HG03045 (cell line): Measurements from ENCODE around the gene TAS2R3.
"Not testable (repeated sequence)": the region's sequence is repeated elsewhere in the genome, so short reads cannot be mapped to it uniquely, and the experiment has no call there.

Source experiments
- ATAC-seq: cut with Tn5 transposase; IDR thresholded peaks from one replicate; pipeline ENCODE4 v1.9.1; 2021; ENCODE audit warnings: mild to moderate bottlenecking, moderate library complexity; ENCODE audit not compliant: unreplicated experiment

Gene TAS2R3

GRCh38 chr7:141763797-141764196 lies at the start of gene TAS2R3:
TSS of gene TAS2R3 (plus strand) at chr7:141764097. CDS start at chr7:141764159, 62 bp downstream.
- ATAC-seq = no peak

DNA sequence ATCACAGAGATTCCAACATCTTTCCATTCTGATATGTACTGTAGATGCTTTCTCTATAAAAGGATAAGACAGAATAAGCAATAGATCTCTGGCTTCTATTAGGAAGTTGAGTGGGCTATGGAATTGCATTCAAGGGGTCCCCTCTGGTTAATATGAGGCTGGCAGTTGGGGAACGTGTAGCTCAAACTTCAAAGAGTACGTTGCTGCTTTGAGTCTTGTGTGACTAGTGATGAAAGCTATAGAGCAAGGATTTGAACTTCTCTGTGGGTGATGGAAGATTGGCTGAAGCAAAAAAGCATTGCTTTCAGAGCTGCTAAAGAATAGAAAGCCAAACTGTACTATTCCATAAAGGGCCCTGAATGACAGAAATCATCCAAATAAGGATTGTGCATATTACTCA lies 49.3 kb upstream of the TAS2R3 start:
- ATAC-seq = no peak

DNA sequence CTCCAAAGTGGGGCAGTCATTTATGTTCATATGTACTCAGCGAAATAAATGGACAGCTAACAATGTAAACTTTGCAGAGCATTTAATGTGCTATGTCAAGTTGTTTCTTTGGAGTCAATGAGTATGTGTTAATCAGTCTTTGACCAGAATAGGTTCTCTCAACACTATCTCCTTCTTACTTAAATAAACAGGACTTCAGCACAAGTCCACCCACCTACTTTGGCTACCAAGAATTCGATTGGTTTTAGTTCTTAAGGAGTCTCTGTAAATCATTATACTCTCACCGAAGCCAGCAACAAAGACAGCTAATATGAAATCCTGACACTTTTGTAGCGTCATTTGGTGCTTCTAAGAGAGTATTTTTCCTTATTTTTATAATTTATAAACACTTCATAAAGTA lies 48.9 kb upstream of the TAS2R3 start:
- no peak for ATAC-seq

DNA sequence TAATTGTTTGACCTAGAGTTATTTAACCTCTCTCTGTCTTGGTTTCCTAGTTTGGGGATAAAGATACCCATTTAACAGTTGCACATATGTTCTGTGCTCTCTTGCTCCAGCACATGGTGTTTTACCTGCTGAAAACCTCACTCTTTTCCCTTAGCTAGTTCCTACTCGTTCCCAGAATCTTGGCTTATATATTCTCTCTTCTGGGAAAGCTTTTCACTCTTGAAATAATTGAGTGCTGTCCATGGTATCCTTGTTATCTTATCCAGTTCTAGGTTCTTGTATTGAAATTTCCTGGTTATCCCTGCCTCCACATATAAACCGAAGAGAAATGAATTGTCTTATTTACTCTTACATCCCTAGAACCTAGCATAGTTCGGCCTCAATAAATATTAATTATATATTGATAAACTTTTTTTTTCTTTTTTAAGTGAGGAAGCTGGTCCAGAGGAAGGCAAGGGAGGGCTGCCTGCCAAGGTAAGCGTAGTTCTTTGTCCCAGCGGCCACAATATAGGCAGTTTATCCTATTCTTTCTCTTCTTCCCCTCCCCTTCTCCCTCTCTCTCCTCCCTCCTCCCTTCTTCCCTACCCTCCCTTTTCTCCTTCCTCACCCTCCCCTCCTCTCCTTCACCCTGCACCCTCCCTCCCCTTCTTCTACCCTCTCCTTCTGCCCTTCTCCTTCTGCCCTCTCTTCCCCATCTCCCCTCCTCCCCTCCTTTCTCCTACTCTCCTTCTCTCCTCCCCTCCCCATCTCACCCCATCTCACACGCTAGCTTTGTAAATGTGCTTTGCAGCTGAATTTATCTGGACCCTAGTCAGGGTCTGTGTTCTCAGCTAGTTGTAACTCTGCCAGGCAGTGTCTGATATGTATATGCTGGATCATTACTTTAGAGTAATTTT lies 47.9 kb upstream of the TAS2R3 start:
- no peak for ATAC-seq

GRCh38 chr7:141717450-141717849 lies 46.4 kb upstream of the TAS2R3 start:
- ATAC-seq = no peak

DNA sequence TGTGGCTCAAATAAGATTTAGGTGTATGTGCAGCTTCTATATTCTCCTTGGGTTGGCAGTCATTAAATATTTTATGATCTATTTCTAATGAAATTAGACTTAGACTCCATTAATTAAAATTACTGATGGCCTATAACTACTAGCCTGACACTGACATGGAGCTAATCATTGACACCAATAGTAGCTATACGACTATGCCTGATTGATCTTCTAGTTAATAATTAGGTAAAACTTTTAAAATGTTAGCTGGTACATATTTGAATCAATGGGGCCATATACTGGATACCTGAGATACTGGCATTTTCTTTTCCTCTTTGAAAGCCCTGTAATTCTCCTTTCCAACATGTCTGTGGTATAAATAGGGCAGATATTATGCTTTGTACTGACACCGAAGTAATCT lies 41.4 kb upstream of the TAS2R3 start:
- no peak for ATAC-seq

DNA sequence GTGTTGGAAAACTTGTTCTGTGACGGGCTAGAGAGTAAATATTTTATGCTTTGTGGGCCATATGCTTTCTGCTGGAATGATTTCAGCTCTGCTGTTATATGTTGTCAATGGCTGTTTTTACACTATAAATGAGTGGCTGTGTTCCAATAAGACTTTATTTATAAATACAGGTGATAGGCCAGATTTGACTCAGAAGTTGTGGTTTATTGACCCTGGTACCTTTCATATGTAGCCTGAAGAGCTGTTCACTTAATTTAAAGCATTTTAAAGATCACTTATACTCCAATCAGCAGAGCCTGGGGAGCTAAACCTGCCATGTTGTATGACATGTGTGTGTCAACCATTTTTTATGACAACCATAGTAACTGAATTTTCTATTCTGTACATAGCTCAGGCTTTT lies 34.9 kb upstream of the TAS2R3 start:
- ATAC-seq = no peak

DNA sequence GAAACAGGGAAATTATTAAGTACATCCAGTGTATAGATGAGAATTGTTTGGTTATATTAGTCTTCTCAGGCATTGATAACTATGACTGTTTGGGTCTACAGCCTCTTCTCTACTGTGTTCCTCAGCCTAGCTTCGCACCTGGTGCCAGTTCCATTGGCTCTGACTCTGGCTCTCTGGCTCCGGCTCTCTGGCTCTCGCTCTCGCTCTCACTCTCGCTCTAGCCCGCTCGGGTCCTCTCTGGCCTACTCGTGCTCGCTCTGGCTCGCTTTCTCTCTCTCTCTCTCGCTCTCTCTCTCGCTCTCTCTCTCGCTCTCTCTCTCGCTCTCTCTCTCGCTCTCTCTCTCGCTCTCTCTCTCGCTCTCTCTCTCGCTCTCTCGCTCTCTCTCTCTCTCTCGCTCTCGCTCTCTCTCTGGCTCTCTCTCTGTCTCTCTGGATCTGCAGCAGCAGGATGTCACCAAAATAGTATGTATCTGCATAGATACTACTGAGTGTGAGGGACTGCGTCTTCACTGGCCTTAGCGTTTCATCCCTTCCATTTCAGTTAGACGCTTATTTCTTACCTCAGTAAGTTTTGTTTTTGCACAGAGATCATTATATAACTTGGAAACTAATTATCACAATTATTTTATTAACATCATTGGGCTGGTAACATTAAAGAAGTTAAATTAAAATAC lies 32.3 kb upstream of the TAS2R3 start:
- ATAC-seq = no peak

GRCh38 chr7:141737118-141737835 lies 26.6 kb upstream of the TAS2R3 start:
- no peak for ATAC-seq

- peak; percentile 95 for ATAC-seq
Observed at GRCh38 chr7:141737836-141738591, 25.9 kb upstream of the TAS2R3 start, which contains the start of gene SSBP1. TSS of gene SSBP1 (plus strand) at chr7:141738358. CDS start at chr7:141739167, 809 bp downstream.

DNA sequence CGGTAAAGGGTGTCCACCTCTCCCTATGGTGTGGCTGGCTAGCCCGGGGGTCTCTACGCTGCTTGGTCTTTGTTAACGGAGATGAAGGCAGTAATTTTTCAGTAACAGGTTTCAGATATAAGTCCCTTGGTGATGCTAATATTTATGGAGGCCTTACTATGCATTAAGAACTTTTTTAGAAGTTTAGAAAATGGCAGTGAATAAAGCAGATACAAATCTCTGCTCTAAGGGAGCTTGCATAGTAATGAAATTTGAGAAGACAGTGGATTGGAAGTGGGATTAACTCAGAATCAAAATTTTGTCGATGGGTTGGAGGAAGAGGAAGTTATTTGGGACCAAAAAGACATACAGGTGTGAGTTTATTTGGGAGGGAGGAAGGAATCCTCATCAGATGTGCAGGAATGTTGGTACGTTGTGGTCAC lies 25.3 kb upstream of the TAS2R3 start:
- no peak for ATAC-seq

GRCh38 chr7:141739250-141739649 lies 24.6 kb upstream of the TAS2R3 start:
- no peak for ATAC-seq

DNA sequence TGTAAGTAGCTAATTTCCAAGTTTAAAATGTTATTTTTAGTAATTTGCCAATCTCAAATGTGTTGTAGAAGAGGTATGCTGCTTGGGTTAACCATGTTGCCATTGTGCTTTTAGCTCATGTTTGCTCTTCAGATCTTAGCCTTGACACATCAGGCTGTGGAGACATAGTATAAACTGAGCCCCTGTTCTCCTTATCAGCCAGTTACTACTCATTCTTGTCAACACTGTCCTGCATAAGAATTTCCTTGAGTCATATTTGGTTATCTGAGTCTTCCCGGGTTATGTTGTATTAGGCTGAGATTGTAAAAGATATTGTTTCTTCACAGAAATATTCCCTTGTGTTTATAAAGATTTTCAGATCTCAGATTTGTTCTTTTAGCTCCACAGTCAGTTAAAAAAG lies 21.7 kb upstream of the TAS2R3 start:
- no peak for ATAC-seq

GRCh38 chr7:141744131-141744530 lies 19.8 kb upstream of the TAS2R3 start:
- no peak for ATAC-seq

- ATAC-seq = no peak
Observed at GRCh38 chr7:141748396-141748795, 15.5 kb upstream of the TAS2R3 start.

GRCh38 chr7:141751904-141752303 lies 12.0 kb upstream of the TAS2R3 start:
- not testable (repeated sequence) for ATAC-seq

- no peak for ATAC-seq
Observed at GRCh38 chr7:141752634-141753033, 11.3 kb upstream of the TAS2R3 start.

DNA sequence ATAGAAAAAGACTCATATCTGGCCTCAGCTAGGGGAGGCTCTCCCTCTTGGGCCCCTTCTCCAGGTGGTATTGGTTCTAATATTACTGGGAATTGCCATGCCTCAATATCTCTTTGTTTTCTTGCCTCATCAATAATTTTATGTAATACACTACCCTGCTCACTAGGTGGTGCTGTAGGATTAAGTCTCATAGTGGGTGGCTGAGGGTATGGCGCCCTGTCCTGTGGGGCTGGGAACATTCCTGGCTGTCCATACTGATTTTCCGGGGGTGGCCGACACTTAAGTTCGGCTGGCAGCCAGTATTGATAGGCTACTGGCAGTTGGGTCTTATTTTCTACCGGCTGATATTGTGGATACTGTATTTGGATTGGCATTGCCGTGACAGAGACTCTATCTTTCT lies 9.0 kb upstream of the TAS2R3 start:
- ATAC-seq = no peak

- not testable (repeated sequence) for ATAC-seq
Observed at GRCh38 chr7:141770083-141770583, 6.2 kb downstream of the TAS2R3 start.

DNA sequence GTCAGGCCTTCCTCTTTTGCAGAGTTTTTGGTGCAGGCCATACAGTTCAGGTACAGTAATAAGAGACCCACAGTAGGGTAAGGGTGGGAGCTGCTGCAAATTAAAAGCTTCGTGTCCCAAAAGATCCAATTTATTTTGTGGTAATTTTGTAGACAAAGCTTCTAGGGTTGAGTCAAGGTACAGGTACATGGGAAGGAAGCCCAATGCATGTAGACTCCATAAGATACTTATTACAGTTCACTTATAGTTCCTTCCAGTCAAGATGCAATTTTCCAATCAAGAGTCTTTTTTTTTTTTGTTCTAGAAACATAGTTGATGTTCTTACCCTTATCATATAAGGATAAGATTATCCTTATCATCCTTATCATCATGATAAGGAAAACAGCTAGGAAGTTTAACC lies 12.5 kb downstream of the TAS2R3 start, which contains the start of gene TAS2R4:
Gene TAS2R4, plus strand, starts transcription at position 301 of the 400 bp plus-strand sequence. CDS start 1,815 bp downstream, outside the sequence.
- no peak for ATAC-seq
